NB4 (cell line): Measurements from ENCODE around the gene RFX2.

Experiments
- DNase-seq: peaks from one replicate; pipeline ENCODE4 v3.0.0; 2010; ENCODE audit warnings: low read depth
- H3K4me3 ChIP-seq: one replicate; pipeline ENCODE4 v1.5.1; 2011; ENCODE audit warnings: mild to moderate bottlenecking, low read depth, low read length, moderate library complexity
- MYC ChIP-seq: IDR thresholded peaks from 2 replicates; pipeline ENCODE4 v1.6.1; 2011; ENCODE audit warnings: low read depth, low read length
- POLR2A ChIP-seq: IDR thresholded peaks from 2 replicates; pipeline ENCODE4 v1.6.1; 2011; ENCODE audit warnings: mild to moderate bottlenecking; ENCODE audit not compliant: insufficient read length; ENCODE audit errors: extremely low read depth
- TF ChIP-seq, protein P1 (sequence below): IDR thresholded peaks from one replicate; pipeline ENCODE4 v1.5.1; 2012; ENCODE audit warnings: low read depth, low read length
- TF ChIP-seq, protein P2 (sequence below): IDR thresholded peaks from 2 replicates; pipeline ENCODE4 v1.6.1; 2011; ENCODE audit warnings: low read depth, low read length

Gene RFX2

DNA sequence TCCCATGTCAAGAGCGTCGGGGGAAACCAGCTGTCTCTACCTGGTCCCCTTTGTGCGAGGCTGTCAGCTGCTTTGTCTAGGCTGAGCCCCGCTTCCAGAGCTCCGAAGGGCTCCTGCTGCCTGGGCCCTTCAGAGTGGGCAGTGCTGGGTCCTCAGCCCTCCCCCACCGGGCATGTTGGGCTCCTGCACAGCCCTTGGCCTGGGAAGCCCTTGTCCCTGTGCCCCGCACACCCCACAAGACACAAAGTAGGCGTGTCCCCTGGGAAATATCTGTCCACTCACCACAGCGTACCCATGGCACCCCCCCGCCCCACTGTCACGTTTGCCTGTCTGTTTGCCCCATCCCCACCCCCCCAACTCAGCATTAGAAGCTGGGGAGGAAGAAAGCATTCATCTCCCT lies 92.7 kb downstream of the RFX2 start:
- H3K4me3 ChIP-seq: no peak overlapping the region
- DNase-seq: no peak

GRCh38 chr19:6015841-6016545 lies 94.3 kb downstream of the RFX2 start:
- H3K4me3 ChIP-seq: no peak overlapping the region
- TF ChIP-seq MYC: no peak
- TF ChIP-seq, protein P1, sequence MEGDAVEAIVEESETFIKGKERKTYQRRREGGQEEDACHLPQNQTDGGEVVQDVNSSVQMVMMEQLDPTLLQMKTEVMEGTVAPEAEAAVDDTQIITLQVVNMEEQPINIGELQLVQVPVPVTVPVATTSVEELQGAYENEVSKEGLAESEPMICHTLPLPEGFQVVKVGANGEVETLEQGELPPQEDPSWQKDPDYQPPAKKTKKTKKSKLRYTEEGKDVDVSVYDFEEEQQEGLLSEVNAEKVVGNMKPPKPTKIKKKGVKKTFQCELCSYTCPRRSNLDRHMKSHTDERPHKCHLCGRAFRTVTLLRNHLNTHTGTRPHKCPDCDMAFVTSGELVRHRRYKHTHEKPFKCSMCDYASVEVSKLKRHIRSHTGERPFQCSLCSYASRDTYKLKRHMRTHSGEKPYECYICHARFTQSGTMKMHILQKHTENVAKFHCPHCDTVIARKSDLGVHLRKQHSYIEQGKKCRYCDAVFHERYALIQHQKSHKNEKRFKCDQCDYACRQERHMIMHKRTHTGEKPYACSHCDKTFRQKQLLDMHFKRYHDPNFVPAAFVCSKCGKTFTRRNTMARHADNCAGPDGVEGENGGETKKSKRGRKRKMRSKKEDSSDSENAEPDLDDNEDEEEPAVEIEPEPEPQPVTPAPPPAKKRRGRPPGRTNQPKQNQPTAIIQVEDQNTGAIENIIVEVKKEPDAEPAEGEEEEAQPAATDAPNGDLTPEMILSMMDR: no peak
- TF ChIP-seq, protein P2, sequence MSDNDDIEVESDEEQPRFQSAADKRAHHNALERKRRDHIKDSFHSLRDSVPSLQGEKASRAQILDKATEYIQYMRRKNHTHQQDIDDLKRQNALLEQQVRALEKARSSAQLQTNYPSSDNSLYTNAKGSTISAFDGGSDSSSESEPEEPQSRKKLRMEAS: no peak
- TF ChIP-seq POLR2A: no peak
- DNase-seq: no peak

More for the DNA sequence above, 92.7 kb downstream of the RFX2 start:
- no peak for TF ChIP-seq POLR2A
- no peak for TF ChIP-seq MYC
- TF ChIP-seq, protein P2: no peak
- TF ChIP-seq, protein P1: no peak

DNA sequence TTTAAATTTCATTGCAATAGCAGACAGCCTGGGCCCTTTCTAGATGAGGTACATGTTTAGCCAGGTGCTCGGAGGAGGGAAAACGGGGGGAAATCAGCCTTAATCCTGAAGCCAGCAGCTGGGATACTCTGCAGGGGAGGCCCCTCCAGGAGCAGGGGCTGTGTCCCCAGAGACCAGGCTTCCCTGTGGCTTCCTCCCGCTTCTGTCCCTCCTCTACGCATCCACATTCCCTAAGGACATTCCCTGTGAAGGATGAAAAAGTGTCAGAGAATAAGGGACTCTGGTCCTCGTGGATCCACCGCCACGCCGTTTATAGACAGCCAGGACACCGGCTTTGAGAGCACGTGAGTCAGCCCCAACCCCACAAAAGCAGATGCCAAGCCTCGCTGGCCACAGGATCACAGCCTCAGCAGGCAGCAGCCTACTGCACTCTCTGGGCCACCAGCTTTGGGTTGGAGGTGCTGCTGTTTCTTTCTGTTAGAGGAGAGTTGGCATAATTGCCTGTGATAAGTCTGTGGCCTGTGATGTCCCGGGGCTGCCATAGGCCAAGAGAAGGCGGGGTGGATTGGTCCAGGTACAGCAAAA lies 95.7 kb downstream of the RFX2 start:
- H3K4me3 ChIP-seq: no peak overlapping the region
- no peak for DNase-seq
- TF ChIP-seq, protein P1: no peak
- no peak for TF ChIP-seq MYC

GRCh38 chr19:6012426-6013170 lies 97.7 kb downstream of the RFX2 start:
- TF ChIP-seq, protein P1: no peak
- TF ChIP-seq MYC (no peak), POLR2A (no peak)
- TF ChIP-seq, protein P2: no peak
- no peak overlapping the region for H3K4me3 ChIP-seq

GRCh38 chr19:6011794-6012193 lies 98.5 kb downstream of the RFX2 start:
- H3K4me3 ChIP-seq: no peak overlapping the region
- DNase-seq: no peak
- TF ChIP-seq, protein P1: no peak
- TF ChIP-seq, protein P2: no peak
- TF ChIP-seq POLR2A (no peak), MYC (no peak)

More at GRCh38 chr19:6012426-6013170, 97.7 kb downstream of the RFX2 start:
- DNase-seq: no peak
